ENCODE results near the gene TSR1. TPM values are rescaled to one million over a fixed set of nuclear protein-coding genes. Genes with fewer than 3 reads are reported as not detected.
A peak's percentile ranks its signal among the peaks of the same experiment; 100 is the strongest.

The TSR1 gene
- total RNA-seq, 4 donors from 2014 or later, result 31.6 to 124 (median 40.8) TPM

- ATAC-seq (ENCODE audit: low FRiP score) (no peak), DNase-seq (ENCODE audit: low spot score) (no peak)
- TF ChIP-seq, protein P1, sequence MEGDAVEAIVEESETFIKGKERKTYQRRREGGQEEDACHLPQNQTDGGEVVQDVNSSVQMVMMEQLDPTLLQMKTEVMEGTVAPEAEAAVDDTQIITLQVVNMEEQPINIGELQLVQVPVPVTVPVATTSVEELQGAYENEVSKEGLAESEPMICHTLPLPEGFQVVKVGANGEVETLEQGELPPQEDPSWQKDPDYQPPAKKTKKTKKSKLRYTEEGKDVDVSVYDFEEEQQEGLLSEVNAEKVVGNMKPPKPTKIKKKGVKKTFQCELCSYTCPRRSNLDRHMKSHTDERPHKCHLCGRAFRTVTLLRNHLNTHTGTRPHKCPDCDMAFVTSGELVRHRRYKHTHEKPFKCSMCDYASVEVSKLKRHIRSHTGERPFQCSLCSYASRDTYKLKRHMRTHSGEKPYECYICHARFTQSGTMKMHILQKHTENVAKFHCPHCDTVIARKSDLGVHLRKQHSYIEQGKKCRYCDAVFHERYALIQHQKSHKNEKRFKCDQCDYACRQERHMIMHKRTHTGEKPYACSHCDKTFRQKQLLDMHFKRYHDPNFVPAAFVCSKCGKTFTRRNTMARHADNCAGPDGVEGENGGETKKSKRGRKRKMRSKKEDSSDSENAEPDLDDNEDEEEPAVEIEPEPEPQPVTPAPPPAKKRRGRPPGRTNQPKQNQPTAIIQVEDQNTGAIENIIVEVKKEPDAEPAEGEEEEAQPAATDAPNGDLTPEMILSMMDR (IDR thresholded peaks at IDR 0.05), result no peak
These were observed 8.3 kb upstream of the TSR1 start for GRCh38 chr17:2344528-2344927.

DNA sequence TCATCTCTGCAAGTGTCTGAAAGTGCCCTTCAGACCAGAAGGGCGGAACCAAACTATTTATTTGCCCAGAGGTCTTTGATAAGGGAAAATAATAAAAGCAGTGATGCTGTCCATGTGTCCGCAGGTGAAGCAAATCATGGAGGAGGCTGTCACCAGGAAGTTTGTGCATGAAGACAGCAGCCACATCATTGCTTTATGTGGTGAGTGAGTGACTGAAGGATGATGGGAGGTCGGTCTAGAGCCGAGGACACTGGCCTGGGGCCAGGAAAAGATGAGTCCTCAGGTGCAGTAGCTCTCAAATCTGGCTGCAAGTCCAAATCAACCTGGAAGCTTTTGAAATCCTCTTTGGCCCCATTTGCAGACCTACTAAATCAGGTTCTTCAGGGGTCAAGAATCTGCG is 7.2 kb upstream of the TSR1 start:
- TF ChIP-seq, protein P1 (IDR thresholded peaks at IDR 0.05), result no peak
- no peak for ATAC-seq (ENCODE audit: low FRiP score)
- DNase-seq (ENCODE audit: low spot score), result no peak

GRCh38 chr17:2338315-2338657 is 2.0 kb upstream of the TSR1 start:
- ATAC-seq (ENCODE audit: low FRiP score), result no peak
- no peak for DNase-seq (ENCODE audit: low spot score)
- TF ChIP-seq, protein P1 (IDR thresholded peaks at IDR 0.05), result no peak

- ATAC-seq (ENCODE audit: low FRiP score) (peak; percentile 80), DNase-seq (ENCODE audit: low spot score) (peak; percentile 25)
- TF ChIP-seq, protein P1 (IDR thresholded peaks at IDR 0.05), result no peak
These were observed 1.5 kb upstream of the TSR1 start for GRCh38 chr17:2337544-2338314.

DNA sequence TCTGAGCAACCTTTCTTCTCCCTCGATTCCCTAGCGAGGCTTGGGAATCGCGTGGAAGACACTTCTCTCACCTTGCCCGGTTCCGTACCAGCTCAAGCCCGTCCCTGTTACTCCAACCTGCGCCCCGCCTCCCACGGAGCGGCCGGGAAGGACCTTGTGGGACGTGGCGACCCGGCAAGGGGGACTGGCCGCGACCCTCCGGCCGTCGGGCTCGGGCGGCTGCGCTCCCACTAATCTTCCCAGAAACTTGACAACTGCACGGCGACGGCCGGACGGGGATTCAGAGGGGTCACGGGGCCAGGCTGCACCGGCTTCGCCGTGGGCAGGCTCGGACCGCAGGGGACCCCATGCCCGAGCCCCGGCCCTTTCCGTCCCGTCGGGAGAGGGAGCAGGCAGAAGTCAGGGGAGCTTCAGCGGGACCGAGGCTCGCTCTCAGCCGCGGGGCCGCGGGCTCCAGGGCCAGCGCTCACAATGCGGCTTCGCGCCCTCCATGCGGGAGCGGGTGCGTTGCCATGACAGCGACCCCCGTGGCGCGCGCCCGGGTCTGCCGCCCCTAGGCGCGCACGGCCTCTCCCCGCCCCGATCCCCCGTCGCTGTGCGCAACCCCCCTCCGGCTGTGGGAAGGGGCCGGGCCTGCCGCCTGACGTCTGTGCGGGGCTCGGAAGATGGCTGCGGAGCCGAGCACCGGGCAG is 741 bp upstream of the TSR1 start, which contains the start of gene SGSM2:
Gene SGSM2, plus strand, starts transcription at position 650 of the 692 bp plus-strand sequence. CDS start 188 bp downstream, outside the sequence.
- TF ChIP-seq, protein P1 (IDR thresholded peaks at IDR 0.05), result no peak
- DNase-seq (ENCODE audit: low spot score) (no peak), ATAC-seq (ENCODE audit: low FRiP score) (peak; percentile 50)

DNA sequence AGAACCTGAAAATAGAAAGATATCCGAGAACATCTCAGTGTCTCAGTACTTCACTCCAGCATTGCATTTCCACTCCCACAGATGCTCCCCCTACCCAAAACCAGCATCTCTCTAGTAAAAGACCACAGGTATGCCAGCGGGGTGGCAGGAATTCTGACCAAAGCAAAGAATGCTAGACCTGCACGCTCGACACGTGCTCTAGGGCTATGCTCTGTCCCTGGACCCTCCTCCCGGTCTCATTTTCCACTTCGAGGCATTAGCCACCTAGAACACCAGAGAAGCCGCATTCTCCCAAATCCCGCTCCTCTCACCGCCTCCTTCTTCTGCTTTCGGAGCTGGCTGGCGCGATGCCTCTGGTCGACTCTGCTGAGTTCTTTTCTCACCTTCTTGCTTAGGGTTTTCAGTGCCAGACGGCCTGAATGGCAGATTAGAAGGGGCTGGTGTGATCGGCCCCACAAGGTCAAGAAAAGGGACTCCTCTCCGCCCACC is 487 bp downstream of the TSR1 start:
- ATAC-seq (ENCODE audit: low FRiP score) (no peak), DNase-seq (ENCODE audit: low spot score) (no peak)

More for the DNA sequence above, 487 bp downstream of the TSR1 start:
- TF ChIP-seq, protein P1 (IDR thresholded peaks at IDR 0.05), result no peak
